NOMO-1 treated with dmso at 0.1 percent for 144 hours (cell line): ENCODE results near the gene UCN3.
"Not testable (repeated sequence)": the region's sequence is repeated elsewhere in the genome, so short reads cannot be mapped to it uniquely, and the experiment has no call there.

Experiments
- DNase-seq: peaks from one replicate; lab custom pipeline; 2025; ENCODE audit not compliant: unreplicated experiment; lab: John Stamatoyannopoulos, UW

The UCN3 gene

GRCh38 chr10:5365928-5366327, 1.2 kb downstream of the UCN3 start:
- DNase-seq: no peak

GRCh38 chr10:5369362-5370158, 4.8 kb downstream of the UCN3 start:
- DNase-seq: no peak

GRCh38 chr10:5370493-5371352, 6.0 kb downstream of the UCN3 start:
- no peak for DNase-seq

- no peak for DNase-seq
Observed at GRCh38 chr10:5373307-5373706, 8.5 kb downstream of the UCN3 start.

- no peak for DNase-seq
Observed at GRCh38 chr10:5373891-5374611, 9.3 kb downstream of the UCN3 start.

- DNase-seq: no peak
Observed at GRCh38 chr10:5376450-5376849, 11.7 kb downstream of the UCN3 start.

GRCh38 chr10:5379202-5379601, 14.4 kb downstream of the UCN3 start:
- not testable (repeated sequence) for DNase-seq

- DNase-seq: not testable (repeated sequence)
Observed at GRCh38 chr10:5380395-5380794, 15.6 kb downstream of the UCN3 start.

- DNase-seq: no peak
Observed at GRCh38 chr10:5381187-5381586, 16.4 kb downstream of the UCN3 start.

- no peak for DNase-seq
Observed at GRCh38 chr10:5385224-5385623, 20.5 kb downstream of the UCN3 start.

GRCh38 chr10:5387169-5387568, 22.4 kb downstream of the UCN3 start:
- DNase-seq: no peak

- no peak for DNase-seq
Observed at GRCh38 chr10:5390607-5391205, 25.9 kb downstream of the UCN3 start.

- no peak for DNase-seq
Observed at GRCh38 chr10:5391790-5392189, 27.0 kb downstream of the UCN3 start.

GRCh38 chr10:5393529-5393928, 28.8 kb downstream of the UCN3 start:
- no peak for DNase-seq

GRCh38 chr10:5395168-5395567, 30.4 kb downstream of the UCN3 start:
- no peak for DNase-seq

GRCh38 chr10:5396556-5397300, 32.0 kb downstream of the UCN3 start:
- DNase-seq: no peak

- no peak for DNase-seq
Observed at GRCh38 chr10:5399332-5399731, 34.6 kb downstream of the UCN3 start.

- DNase-seq: no peak
Observed at GRCh38 chr10:5400468-5401240, 35.9 kb downstream of the UCN3 start.

GRCh38 chr10:5402798-5403197, 38.0 kb downstream of the UCN3 start:
- DNase-seq: no peak
